Mucosa of rectum (tissue), 2 donors: ENCODE measurements around the gene SMARCD3.
A peak's percentile ranks its signal among the peaks of the same experiment; 100 is the strongest.

Experiments
- H3K27ac ChIP-seq, 2 donors: one replicate each; pipeline ENCODE4 v1.7.0; 2013; ENCODE audit warnings: inconsistent platforms in 2 of 2, low read depth in 2 of 2, low read length in 2 of 2
- H3K27me3 ChIP-seq, 2 donors: one replicate each; pipeline ENCODE4 v1.7.0; 2013; ENCODE audit warnings: low read length in 2 of 2; ENCODE audit not compliant: control insufficient read depth in 2 of 2, insufficient read depth in 2 of 2
- H3K36me3 ChIP-seq, 2 donors: one replicate each; pipeline ENCODE4 v1.7.0; 2013; ENCODE audit warnings: low read length in 2 of 2; ENCODE audit not compliant: control insufficient read depth in 2 of 2, insufficient read depth in 2 of 2
- H3K4me1 ChIP-seq, 2 donors: one replicate each; pipeline ENCODE4 v1.7.0; 2013; ENCODE audit warnings: low read length in 2 of 2, mild to moderate bottlenecking in 1 of 2; ENCODE audit not compliant: control insufficient read depth in 2 of 2, insufficient read depth in 2 of 2
- H3K4me3 ChIP-seq, 2 donors: one replicate each; pipeline ENCODE4 v1.7.0; 2013; ENCODE audit warnings: low read length in 2 of 2
- H3K9ac ChIP-seq, 2 donors: one replicate each; pipeline ENCODE4 v1.7.0; 2013; ENCODE audit warnings: low read length in 2 of 2, low read depth in 1 of 2, mild to moderate bottlenecking in 1 of 2
- H3K9me3 ChIP-seq, 2 donors: one replicate each; pipeline ENCODE4 v1.7.0; 2013; ENCODE audit warnings: low read length in 2 of 2; ENCODE audit not compliant: control insufficient read depth in 2 of 2
- donor health status: healthy.
- donor health status: Normal muscosa, but diverticular disease.

Gene SMARCD3

GRCh38 chr7:151238190-151238810, 10.2 kb downstream of the SMARCD3 start:
- Histone ChIP-seq H3K4me1 (peaks cover 7% of the 10 kb centered on the region in 2 donors), H3K4me3 (no peak overlapping the region), H3K9ac (no peak overlapping the region), H3K27me3 (peaks cover 4% of the 10 kb centered on the region in 2 donors), H3K27ac (no peak overlapping the region), H3K9me3 (no peaks in the 10 kb centered on the region), H3K36me3 (peaks cover 19 to 38% of the 10 kb centered on the region in 2 donors)

DNA sequence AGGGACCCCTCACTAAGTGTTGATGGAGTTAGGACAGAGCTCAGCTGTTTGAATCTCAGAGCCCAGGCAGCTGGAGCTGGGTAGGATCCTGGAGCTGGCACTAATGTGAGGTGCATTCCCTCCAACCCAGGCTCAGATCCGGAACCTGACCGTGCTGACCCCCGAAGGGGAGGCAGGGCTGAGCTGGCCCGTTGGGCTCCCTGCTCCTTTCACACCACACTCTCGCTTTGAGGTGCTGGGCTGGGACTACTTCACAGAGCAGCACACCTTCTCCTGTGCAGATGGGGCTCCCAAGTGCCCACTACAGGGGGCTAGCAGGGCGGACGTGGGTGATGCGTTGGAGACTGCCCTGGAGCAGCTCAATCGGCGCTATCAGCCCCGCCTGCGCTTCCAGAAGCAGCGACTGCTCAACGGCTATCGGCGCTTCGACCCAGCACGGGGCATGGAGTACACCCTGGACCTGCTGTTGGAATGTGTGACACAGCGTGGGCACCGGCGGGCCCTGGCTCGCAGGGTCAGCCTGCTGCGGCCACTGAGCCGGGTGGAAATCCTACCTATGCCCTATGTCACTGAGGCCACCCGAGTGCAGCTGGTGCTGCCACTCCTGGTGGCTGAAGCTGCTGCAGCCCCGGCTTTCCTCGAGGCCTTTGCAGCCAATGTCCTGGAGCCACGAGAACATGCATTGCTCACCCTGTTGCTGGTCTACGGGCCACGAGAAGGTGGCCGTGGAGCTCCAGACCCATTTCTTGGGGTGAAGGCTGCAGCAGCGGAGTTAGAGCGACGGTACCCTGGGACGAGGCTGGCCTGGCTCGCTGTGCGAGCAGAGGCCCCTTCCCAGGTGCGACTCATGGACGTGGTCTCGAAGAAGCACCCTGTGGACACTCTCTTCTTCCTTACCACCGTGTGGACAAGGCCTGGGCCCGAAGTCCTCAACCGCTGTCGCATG, 11.0 kb downstream of the SMARCD3 start:
- Histone ChIP-seq H3K4me1 (peaks cover 11 to 12% of the 10 kb centered on the region in 2 donors), H3K27ac (no peak overlapping the region), H3K9me3 (no peaks in the 10 kb centered on the region), H3K4me3 (no peak overlapping the region), H3K36me3 (peaks cover 19 to 38% of the 10 kb centered on the region in 2 donors), H3K27me3 (peaks cover 0 to 1% of the 10 kb centered on the region in 2 donors), H3K9ac (no peak overlapping the region)

GRCh38 chr7:151236406-151236805, 12.1 kb downstream of the SMARCD3 start:
- H3K4me1 ChIP-seq, result peaks cover 18 to 19% of the 10 kb centered on the region in 2 donors
- no peaks in the 10 kb centered on the region for H3K9me3 ChIP-seq
- H3K9ac ChIP-seq, result no peak overlapping the region
- H3K4me3 ChIP-seq, result no peak overlapping the region
- peaks cover 19 to 38% of the 10 kb centered on the region in 2 donors for H3K36me3 ChIP-seq
- H3K27ac ChIP-seq, result no peak overlapping the region
- no peaks in the 10 kb centered on the region for H3K27me3 ChIP-seq

DNA sequence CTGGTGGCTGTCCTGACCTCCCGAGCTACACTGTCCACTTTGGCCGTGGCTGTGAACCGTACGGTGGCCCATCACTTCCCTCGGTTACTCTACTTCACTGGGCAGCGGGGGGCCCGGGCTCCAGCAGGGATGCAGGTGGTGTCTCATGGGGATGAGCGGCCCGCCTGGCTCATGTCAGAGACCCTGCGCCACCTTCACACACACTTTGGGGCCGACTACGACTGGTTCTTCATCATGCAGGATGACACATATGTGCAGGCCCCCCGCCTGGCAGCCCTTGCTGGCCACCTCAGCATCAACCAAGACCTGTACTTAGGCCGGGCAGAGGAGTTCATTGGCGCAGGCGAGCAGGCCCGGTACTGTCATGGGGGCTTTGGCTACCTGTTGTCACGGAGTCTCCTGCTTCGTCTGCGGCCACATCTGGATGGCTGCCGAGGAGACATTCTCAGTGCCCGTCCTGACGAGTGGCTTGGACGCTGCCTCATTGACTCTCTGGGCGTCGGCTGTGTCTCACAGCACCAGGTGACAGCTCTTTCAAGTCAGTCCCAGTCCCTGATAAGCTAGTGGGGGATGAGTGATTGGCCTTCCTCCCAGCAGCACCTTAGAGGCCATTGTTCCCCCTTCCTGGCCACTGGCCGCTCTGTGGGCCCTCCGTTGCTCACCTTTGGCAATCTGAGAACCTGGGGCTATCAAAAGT, 13.3 kb downstream of the SMARCD3 start:
- H3K4me1 ChIP-seq, result peaks cover 18 to 19% of the 10 kb centered on the region in 2 donors
- no peaks in the 10 kb centered on the region for H3K27me3 ChIP-seq
- H3K4me3 ChIP-seq, result no peak overlapping the region
- peaks cover 19 to 38% of the 10 kb centered on the region in 2 donors for H3K36me3 ChIP-seq
- H3K27ac ChIP-seq, result no peak overlapping the region
- H3K9ac ChIP-seq, result no peak overlapping the region
- no peaks in the 10 kb centered on the region for H3K9me3 ChIP-seq

DNA sequence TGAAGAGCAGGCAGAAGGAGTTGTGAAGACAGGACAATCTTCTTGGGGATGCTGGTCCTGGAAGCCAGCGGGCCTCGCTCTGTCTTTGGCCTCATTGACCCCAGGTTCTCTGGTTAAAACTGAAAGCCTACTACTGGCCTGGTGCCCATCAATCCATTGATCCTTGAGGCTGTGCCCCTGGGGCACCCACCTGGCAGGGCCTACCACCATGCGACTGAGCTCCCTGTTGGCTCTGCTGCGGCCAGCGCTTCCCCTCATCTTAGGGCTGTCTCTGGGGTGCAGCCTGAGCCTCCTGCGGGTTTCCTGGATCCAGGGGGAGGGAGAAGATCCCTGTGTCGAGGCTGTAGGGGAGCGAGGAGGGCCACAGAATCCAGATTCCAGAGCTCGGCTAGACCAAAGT, 14.7 kb downstream of the SMARCD3 start:
- Histone ChIP-seq H3K4me1 (peaks cover 18 to 19% of the 10 kb centered on the region in 2 donors), H3K4me3 (peak overlapping the region; percentile 71 to 93), H3K9ac (no peak overlapping the region), H3K36me3 (peaks cover 19 to 32% of the 10 kb centered on the region in 2 donors), H3K27ac (no peak overlapping the region), H3K27me3 (no peaks in the 10 kb centered on the region), H3K9me3 (no peaks in the 10 kb centered on the region)

DNA sequence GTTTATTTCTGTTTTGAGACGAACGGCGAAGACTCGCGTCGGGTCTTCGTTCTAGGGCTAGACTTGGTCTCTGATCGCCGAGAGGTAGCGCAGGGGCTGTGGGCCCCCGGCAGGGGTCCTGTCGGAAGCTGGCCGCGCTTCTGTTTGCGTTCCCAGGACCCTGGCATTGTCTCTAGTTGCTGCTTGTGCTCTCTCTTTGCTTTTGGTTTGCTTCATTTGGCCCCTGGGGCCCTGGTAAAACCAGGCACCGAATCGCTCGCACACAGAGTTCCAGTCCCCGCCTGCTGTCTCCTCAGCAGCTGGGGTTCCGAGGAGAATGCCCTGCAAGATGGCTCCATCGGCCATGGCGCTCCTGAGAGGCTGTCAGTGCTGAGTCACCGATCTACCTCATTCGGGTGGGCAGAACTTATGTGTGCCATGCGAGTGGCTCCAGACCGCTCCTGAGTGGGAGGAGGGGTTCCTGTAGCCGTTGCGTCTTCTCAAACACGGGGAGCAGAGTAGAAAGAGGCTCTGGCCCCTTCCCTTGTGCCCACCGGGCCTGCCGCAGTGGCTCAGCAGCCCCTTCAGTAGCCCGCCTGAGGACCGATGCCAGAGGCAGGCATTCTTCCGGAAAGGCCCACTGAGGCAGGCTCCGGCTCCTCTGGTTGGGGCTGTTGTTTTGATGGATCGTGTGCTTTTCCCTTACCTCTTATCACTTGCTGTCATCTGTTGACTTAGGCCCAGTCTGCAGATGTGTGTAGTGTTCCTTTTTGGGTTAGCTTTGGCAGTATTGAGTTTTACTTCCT, 15.4 kb downstream of the SMARCD3 start:
- H3K36me3 ChIP-seq, result peaks cover 19 to 30% of the 10 kb centered on the region in 2 donors
- peak overlapping the region; percentile 57 to 75 for H3K27ac ChIP-seq
- peaks cover 18 to 22% of the 10 kb centered on the region in 2 donors for H3K4me1 ChIP-seq
- peak overlapping the region; percentile 71 to 93 for H3K4me3 ChIP-seq
- H3K9ac ChIP-seq, result peak overlapping the region; percentile 78 to 84
- H3K27me3 ChIP-seq, result no peaks in the 10 kb centered on the region
- no peaks in the 10 kb centered on the region for H3K9me3 ChIP-seq

- H3K4me1 ChIP-seq, result peaks cover 24 to 26% of the 10 kb centered on the region in 2 donors
- H3K9ac ChIP-seq, result peak within 1 kb of the TSS; percentile 78 to 84
- H3K4me3 ChIP-seq, result peak within 1 kb of the TSS; percentile 71 to 93
- no peaks in the 10 kb centered on the region for H3K27me3 ChIP-seq
- H3K27ac ChIP-seq, result peak within 1 kb of the TSS; percentile 57 to 75
- H3K9me3 ChIP-seq, result no peaks in the 10 kb centered on the region
- peaks cover 19 to 23% of the 10 kb centered on the region in 2 donors for H3K36me3 ChIP-seq
Measured at GRCh38 chr7:151232091-151232916, 16.2 kb downstream of the SMARCD3 start, which contains the start of gene CHPF2. TSS of gene CHPF2 (plus strand) at chr7:151232483. CDS start at chr7:151234012, 1,529 bp downstream.

GRCh38 chr7:151231080-151231479, 17.4 kb downstream of the SMARCD3 start:
- Histone ChIP-seq H3K4me1 (peaks cover 30 to 32% of the 10 kb centered on the region in 2 donors), H3K9ac (peak overlapping the region in 1 of 2 donors; percentile 26), H3K27ac (no peak overlapping the region), H3K4me3 (no peak overlapping the region), H3K36me3 (peaks cover 10 to 12% of the 10 kb centered on the region in 2 donors), H3K9me3 (no peaks in the 10 kb centered on the region), H3K27me3 (no peaks in the 10 kb centered on the region)

GRCh38 chr7:151229249-151229648, 19.2 kb downstream of the SMARCD3 start:
- H3K9ac ChIP-seq, result no peak overlapping the region
- H3K9me3 ChIP-seq, result no peaks in the 10 kb centered on the region
- no peaks in the 10 kb centered on the region for H3K27me3 ChIP-seq
- no peak overlapping the region for H3K27ac ChIP-seq
- H3K4me3 ChIP-seq, result no peak overlapping the region
- H3K36me3 ChIP-seq, result peaks cover 7 to 9% of the 10 kb centered on the region in 2 donors
- peaks cover 36 to 40% of the 10 kb centered on the region in 2 donors for H3K4me1 ChIP-seq
